ENCODE results near the gene FAM227A. TPM values are rescaled to one million over a fixed set of nuclear protein-coding genes. Genes with fewer than 3 reads are reported as not detected.

FAM227A gene
- total and polyA plus RNA-seq, 2 of the 13 experiments (the other 11 are each of a cell fraction or from before 2014, with no cell fraction given), result 1.0 to 1.5 TPM

- TF ChIP-seq ZHX2 (IDR thresholded peaks at IDR 0.05; ENCODE audit: low read depth), result peak; percentile 87
- TF ChIP-seq ZHX2 (CRISPR knock-in tag; IDR thresholded peaks at IDR 0.05; ENCODE audit: borderline replicate concordance), result peak; percentile 91; the same call in 1 of the 2 replicates
- TF ChIP-seq SIN3B (IDR thresholded peaks at IDR 0.05; ENCODE audit: low read length), result peak; percentile 98
- no peak; the same call in 1 of the 2 replicates for TF ChIP-seq ZBTB7B (CRISPR knock-in tag; IDR thresholded peaks at IDR 0.05)
- TF ChIP-seq THAP11 (CRISPR knock-in tag; IDR thresholded peaks at IDR 0.05), result peak; percentile 96
- 0 out of 2 replicates have a peak, but pooled peaks have one; percentile 22 for TF ChIP-seq ZNF329 (CRISPR knock-in tag; IDR thresholded peaks at IDR 0.05; ENCODE audit: low read depth)
- TF ChIP-seq ZNF670 (CRISPR knock-in tag; IDR thresholded peaks at IDR 0.05; ENCODE audit: borderline replicate concordance), result peak; percentile 57; the same call in 1 of the 2 replicates
- peak; percentile 95 for TF ChIP-seq TMF1 (CRISPR knock-in tag; IDR thresholded peaks at IDR 0.05; ENCODE audit: low read depth)
- TF ChIP-seq SMAD1 (CRISPR knock-in tag; IDR thresholded peaks at IDR 0.05; ENCODE audit: borderline replicate concordance, low read depth), result no peak; the same call in 1 of the 2 replicates
- TF ChIP-seq NR2F6 (IDR thresholded peaks at IDR 0.05), result no peak
- TF ChIP-seq NR2F6 (CRISPR knock-in tag; IDR thresholded peaks at IDR 0.05), result peak; percentile 70; the same call in 1 of the 2 replicates
- TF ChIP-seq SOX13 (IDR thresholded peaks at IDR 0.05), result no peak
- TF ChIP-seq SOX13 (CRISPR knock-in tag; conservative IDR thresholded peaks at IDR 0.05 in 1 of 2, IDR thresholded peaks at IDR 0.05 in 1 of 2), result peak in 1 of 2 experiments; percentile 69; a peak in 2 of 4 replicates
- TF ChIP-seq STAG1 (CRISPR knock-in tag; IDR thresholded peaks at IDR 0.05), result peak; percentile 53
- TF ChIP-seq BRD4 (CRISPR knock-in tag; IDR thresholded peaks at IDR 0.05), result peak; percentile 95
- TF ChIP-seq ZNF460 (CRISPR knock-in tag; IDR thresholded peaks at IDR 0.05; ENCODE audit: borderline replicate concordance), result no peak; the same call in 1 of the 2 replicates
- TF ChIP-seq SOX6 (IDR thresholded peaks at IDR 0.05), result no peak
- peak; percentile 79 for TF ChIP-seq SOX6 (CRISPR knock-in tag; IDR thresholded peaks at IDR 0.05)
- no peak for TF ChIP-seq CHCHD3 (CRISPR knock-in tag; IDR thresholded peaks at IDR 0.05)
- peak; percentile 83 for TF ChIP-seq TGIF2 (CRISPR knock-in tag; IDR thresholded peaks at IDR 0.05)
- TF ChIP-seq ZBTB21 (CRISPR knock-in tag; IDR thresholded peaks at IDR 0.05), result peak; percentile 47; the same call in 1 of the 2 replicates
- peak; percentile 44; the same call in 1 of the 2 replicates for TF ChIP-seq ZSCAN9 (CRISPR knock-in tag; IDR thresholded peaks at IDR 0.05; ENCODE audit: borderline replicate concordance)
- TF ChIP-seq NFRKB (IDR thresholded peaks at IDR 0.05), result peak; percentile 47; the same call in 1 of the 2 replicates
- TF ChIP-seq ZNF850 (CRISPR knock-in tag; conservative IDR thresholded peaks at IDR 0.05), result no peak
- TF ChIP-seq ZSCAN25 (CRISPR knock-in tag; IDR thresholded peaks at IDR 0.05), result peak; percentile 71; the same call in 1 of the 2 replicates
- peak; percentile 62; the same call in 1 of the 2 replicates for TF ChIP-seq RFXANK (CRISPR knock-in tag; IDR thresholded peaks at IDR 0.05)
- peak; percentile 47 for TF ChIP-seq AGO1 (IDR thresholded peaks at IDR 0.05; ENCODE audit: low read depth, low read length, poor library complexity, severe bottlenecking)
- peak; percentile 82 for TF ChIP-seq MED13 (CRISPR knock-in tag; IDR thresholded peaks at IDR 0.05)
- TF ChIP-seq ZKSCAN8 (CRISPR knock-in tag; IDR thresholded peaks at IDR 0.05; ENCODE audit: borderline replicate concordance), result peak; percentile 64; the same call in 1 of the 2 replicates
These were observed 25.6 kb upstream of the FAM227A start, which contains the start of gene TOMM22 (continued) for GRCh38 chr22:38681582-38682335.

Data from HepG2 (cell line).